ENCODE data around the gene CIBAR2.

DNA sequence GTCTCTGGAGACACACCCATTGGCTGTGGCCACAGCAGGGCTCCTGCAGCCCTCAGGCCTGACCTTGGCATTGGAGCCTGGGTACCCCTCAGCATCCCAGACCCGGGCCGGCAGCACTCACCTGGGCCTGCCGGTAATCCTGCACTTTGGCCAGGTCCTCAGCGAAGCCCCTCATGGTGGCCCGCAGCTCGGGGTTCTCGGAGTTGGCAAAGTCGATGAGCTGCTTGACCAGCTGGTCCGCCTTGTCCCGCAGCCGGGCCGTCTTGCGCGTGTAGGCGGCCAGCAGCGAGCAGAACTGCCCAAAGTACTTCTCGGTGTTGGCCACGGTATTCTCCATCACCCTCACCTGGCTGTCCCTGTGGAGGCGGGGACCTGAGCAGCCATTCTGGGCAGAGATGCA is 2.2 kb downstream of the CIBAR2 start:
- TF ChIP-seq SPI1 (IDR thresholded peaks at IDR 0.05; ENCODE audit: borderline replicate concordance, low read depth) (no peak), POLR2AphosphoS5 (IDR thresholded peaks at IDR 0.05; ENCODE audit: low read depth) (no peak), GABPA (IDR thresholded peaks at IDR 0.05; ENCODE audit: low read depth) (no peak)
- TF ChIP-seq, protein P1, sequence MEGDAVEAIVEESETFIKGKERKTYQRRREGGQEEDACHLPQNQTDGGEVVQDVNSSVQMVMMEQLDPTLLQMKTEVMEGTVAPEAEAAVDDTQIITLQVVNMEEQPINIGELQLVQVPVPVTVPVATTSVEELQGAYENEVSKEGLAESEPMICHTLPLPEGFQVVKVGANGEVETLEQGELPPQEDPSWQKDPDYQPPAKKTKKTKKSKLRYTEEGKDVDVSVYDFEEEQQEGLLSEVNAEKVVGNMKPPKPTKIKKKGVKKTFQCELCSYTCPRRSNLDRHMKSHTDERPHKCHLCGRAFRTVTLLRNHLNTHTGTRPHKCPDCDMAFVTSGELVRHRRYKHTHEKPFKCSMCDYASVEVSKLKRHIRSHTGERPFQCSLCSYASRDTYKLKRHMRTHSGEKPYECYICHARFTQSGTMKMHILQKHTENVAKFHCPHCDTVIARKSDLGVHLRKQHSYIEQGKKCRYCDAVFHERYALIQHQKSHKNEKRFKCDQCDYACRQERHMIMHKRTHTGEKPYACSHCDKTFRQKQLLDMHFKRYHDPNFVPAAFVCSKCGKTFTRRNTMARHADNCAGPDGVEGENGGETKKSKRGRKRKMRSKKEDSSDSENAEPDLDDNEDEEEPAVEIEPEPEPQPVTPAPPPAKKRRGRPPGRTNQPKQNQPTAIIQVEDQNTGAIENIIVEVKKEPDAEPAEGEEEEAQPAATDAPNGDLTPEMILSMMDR (IDR thresholded peaks at IDR 0.05; ENCODE audit: insufficient read depth, low read length), result no peak
- TF ChIP-seq, protein P2, sequence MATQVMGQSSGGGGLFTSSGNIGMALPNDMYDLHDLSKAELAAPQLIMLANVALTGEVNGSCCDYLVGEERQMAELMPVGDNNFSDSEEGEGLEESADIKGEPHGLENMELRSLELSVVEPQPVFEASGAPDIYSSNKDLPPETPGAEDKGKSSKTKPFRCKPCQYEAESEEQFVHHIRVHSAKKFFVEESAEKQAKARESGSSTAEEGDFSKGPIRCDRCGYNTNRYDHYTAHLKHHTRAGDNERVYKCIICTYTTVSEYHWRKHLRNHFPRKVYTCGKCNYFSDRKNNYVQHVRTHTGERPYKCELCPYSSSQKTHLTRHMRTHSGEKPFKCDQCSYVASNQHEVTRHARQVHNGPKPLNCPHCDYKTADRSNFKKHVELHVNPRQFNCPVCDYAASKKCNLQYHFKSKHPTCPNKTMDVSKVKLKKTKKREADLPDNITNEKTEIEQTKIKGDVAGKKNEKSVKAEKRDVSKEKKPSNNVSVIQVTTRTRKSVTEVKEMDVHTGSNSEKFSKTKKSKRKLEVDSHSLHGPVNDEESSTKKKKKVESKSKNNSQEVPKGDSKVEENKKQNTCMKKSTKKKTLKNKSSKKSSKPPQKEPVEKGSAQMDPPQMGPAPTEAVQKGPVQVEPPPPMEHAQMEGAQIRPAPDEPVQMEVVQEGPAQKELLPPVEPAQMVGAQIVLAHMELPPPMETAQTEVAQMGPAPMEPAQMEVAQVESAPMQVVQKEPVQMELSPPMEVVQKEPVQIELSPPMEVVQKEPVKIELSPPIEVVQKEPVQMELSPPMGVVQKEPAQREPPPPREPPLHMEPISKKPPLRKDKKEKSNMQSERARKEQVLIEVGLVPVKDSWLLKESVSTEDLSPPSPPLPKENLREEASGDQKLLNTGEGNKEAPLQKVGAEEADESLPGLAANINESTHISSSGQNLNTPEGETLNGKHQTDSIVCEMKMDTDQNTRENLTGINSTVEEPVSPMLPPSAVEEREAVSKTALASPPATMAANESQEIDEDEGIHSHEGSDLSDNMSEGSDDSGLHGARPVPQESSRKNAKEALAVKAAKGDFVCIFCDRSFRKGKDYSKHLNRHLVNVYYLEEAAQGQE (IDR thresholded peaks at IDR 0.05; ENCODE audit: insufficient replicate concordance, low read depth), result no peak

Measured in HL-60 (cell line).